Measurements from ENCODE around the gene ENOX1.

DNA sequence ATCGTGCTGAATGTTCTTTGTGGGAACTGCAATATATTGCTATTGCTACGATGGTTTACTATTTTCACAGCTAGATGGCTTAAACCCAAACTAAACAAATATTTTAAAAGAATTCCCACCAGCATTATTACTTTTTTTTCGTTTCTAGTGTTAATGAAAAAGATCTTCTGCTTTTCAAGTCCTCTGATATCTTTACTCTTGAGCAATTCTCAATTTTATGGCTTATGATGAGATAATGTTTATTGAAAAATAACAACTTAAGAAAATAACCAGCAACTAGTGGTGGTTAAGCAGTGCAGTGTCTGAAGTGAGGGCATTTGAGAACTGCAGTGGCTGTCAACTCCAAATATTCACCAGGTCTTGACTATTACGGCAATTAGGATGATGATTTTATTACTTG is 360.4 kb downstream of the ENOX1 start:
- TF ChIP-seq KAT8 (CRISPR knock-in tag; IDR thresholded peaks at IDR 0.05) = no peak
- TF ChIP-seq, protein P1, sequence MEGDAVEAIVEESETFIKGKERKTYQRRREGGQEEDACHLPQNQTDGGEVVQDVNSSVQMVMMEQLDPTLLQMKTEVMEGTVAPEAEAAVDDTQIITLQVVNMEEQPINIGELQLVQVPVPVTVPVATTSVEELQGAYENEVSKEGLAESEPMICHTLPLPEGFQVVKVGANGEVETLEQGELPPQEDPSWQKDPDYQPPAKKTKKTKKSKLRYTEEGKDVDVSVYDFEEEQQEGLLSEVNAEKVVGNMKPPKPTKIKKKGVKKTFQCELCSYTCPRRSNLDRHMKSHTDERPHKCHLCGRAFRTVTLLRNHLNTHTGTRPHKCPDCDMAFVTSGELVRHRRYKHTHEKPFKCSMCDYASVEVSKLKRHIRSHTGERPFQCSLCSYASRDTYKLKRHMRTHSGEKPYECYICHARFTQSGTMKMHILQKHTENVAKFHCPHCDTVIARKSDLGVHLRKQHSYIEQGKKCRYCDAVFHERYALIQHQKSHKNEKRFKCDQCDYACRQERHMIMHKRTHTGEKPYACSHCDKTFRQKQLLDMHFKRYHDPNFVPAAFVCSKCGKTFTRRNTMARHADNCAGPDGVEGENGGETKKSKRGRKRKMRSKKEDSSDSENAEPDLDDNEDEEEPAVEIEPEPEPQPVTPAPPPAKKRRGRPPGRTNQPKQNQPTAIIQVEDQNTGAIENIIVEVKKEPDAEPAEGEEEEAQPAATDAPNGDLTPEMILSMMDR (CRISPR knock-in tag; IDR thresholded peaks at IDR 0.05) = no peak
- TF ChIP-seq MEIS2 (CRISPR knock-in tag; IDR thresholded peaks at IDR 0.05) = no peak

All from HepG2 (cell line).